K562 (cell line): ENCODE results near the gene ANAPC5. TPM values are rescaled to one million over a fixed set of nuclear protein-coding genes. Genes with fewer than 3 reads are reported as not detected.

Source experiments
- ATF7 ChIP-seq: fragments of 450-650 bp; IDR thresholded peaks from 2 replicates; pipeline ENCODE4 v1.7.1; 2014; ENCODE audit warnings: mild to moderate bottlenecking, moderate library complexity
- CBX5 ChIP-seq: IDR thresholded peaks from 2 replicates; pipeline ENCODE4 v1.6.1; 2014; ENCODE audit warnings: low read depth, borderline replicate concordance
- ELF2 ChIP-seq: fragments of 250-450 bp; sonication (Bioruptor Pico); IDR thresholded peaks from 2 replicates; pipeline ENCODE4 v1.5.0; 2021; ENCODE audit warnings: mild to moderate bottlenecking
- HCFC1 ChIP-seq: IDR thresholded peaks from 2 replicates; pipeline ENCODE4 v1.6.1; 2012; ENCODE audit warnings: low read depth, low read length, improper control_type of control experiment
- HDAC3 ChIP-seq: fragments of 450-650 bp; IDR thresholded peaks from 2 replicates; pipeline ENCODE4 v1.6.1; 2018; ENCODE audit warnings: borderline replicate concordance, mild to moderate bottlenecking, moderate library complexity; ENCODE audit not compliant: partially characterized antibody
- HES1 ChIP-seq: fragments of 450-650 bp; IDR thresholded peaks from 2 replicates; pipeline ENCODE4 v1.6.1; 2016; ENCODE audit warnings: low read depth, mild to moderate bottlenecking, moderate library complexity
- HINFP ChIP-seq: fragments of 450-650 bp; conservative IDR thresholded peaks from 2 replicates; pipeline ENCODE4 v1.6.1; 2016; ENCODE audit warnings: missing genetic modification characterization, low read depth, mild to moderate bottlenecking, control low read depth, missing compliant biosample characterization
- HSF4 ChIP-seq: fragments of 250-450 bp; sonication (Bioruptor Pico); IDR thresholded peaks from 2 replicates; pipeline ENCODE4 v2.1.2; 2022; ENCODE audit warnings: mild to moderate bottlenecking, moderate library complexity, borderline replicate concordance
- KAT7 ChIP-seq: sonication (generic); formaldehyde crosslinking; IDR thresholded peaks from 2 replicates; pipeline ENCODE4 v1.8.0; 2022; ENCODE audit warnings: missing genetic modification reagents, mild to moderate bottlenecking, borderline replicate concordance
- NBN ChIP-seq: fragments of 450-650 bp; IDR thresholded peaks from 2 replicates; pipeline ENCODE4 v1.6.1; 2016; ENCODE audit warnings: low read depth, mild to moderate bottlenecking
- NCOA4 ChIP-seq: fragments of 450-650 bp; IDR thresholded peaks from 2 replicates; pipeline ENCODE4 v1.6.1; 2018; ENCODE audit warnings: mild to moderate bottlenecking; ENCODE audit not compliant: partially characterized antibody
- RB1 ChIP-seq: fragments of 450-650 bp; IDR thresholded peaks from 2 replicates; pipeline ENCODE4 v1.6.1; 2017; ENCODE audit warnings: low read depth, mild to moderate bottlenecking
- RFX7 ChIP-seq: fragments of 250-450 bp; sonication (Bioruptor Pico); IDR thresholded peaks from 2 replicates; pipeline ENCODE4 v1.5.1; 2021; ENCODE audit warnings: mild to moderate bottlenecking
- RHOXF2B ChIP-seq: fragments of 250-450 bp; sonication (Bioruptor Pico); conservative IDR thresholded peaks from 2 replicates; pipeline ENCODE4 v1.5.1; 2021
- SAFB ChIP-seq: fragments of 200-400 bp; formaldehyde crosslinking; IDR thresholded peaks from 2 replicates; pipeline ENCODE4 v1.6.1; 2017; ENCODE audit warnings: low read depth, low read length, borderline replicate concordance
- SMAD2 ChIP-seq: fragments of 150-350 bp; IDR thresholded peaks from 2 replicates; pipeline ENCODE4 v1.6.1; 2014; ENCODE audit warnings: low read depth, mild to moderate bottlenecking, low read length
- SMARCA4 ChIP-seq: fragments of 450-650 bp; IDR thresholded peaks from 2 replicates; pipeline ENCODE4 v1.6.1; 2016
- SOX6 ChIP-seq: fragments of 450-650 bp; IDR thresholded peaks from 2 replicates; pipeline ENCODE4 v1.6.1; 2014; ENCODE audit warnings: mild to moderate bottlenecking
- TRIM24 ChIP-seq, 2 experiments: fragments of 450-650 bp; IDR thresholded peaks; 2 replicates each; pipeline ENCODE4 v1.6.1; 2016
- ZFP91 ChIP-seq: sonication (generic); formaldehyde crosslinking; IDR thresholded peaks from 2 replicates; pipeline ENCODE4 v1.8.0; 2022; ENCODE audit warnings: mild to moderate bottlenecking, missing genetic modification reagents
- ZNF121 ChIP-seq: sonication (generic); formaldehyde crosslinking; conservative IDR thresholded peaks from 2 replicates; pipeline ENCODE4 v1.8.0; 2022; ENCODE audit warnings: missing genetic modification reagents
- ZNF133 ChIP-seq: fragments of 250-450 bp; sonication (Bioruptor Pico); IDR thresholded peaks from 2 replicates; pipeline ENCODE4 v1.4.0; 2020; ENCODE audit warnings: mild to moderate bottlenecking
- ZNF224 ChIP-seq: sonication (generic); formaldehyde crosslinking; IDR thresholded peaks from 2 replicates; pipeline ENCODE4 v1.8.0; 2022; ENCODE audit warnings: mild to moderate bottlenecking, missing genetic modification reagents
- ZNF239 ChIP-seq: fragments of 250-450 bp; sonication (Bioruptor Pico); IDR thresholded peaks from 2 replicates; pipeline ENCODE4 v1.4.0; 2020; ENCODE audit warnings: mild to moderate bottlenecking
- ZNF584 ChIP-seq: fragments of 200-800 bp; sonication (Bioruptor generic); IDR thresholded peaks from 2 replicates; pipeline ENCODE4 v1.6.1; 2016; ENCODE audit warnings: low read depth, mild to moderate bottlenecking, missing genetic modification characterization, missing compliant biosample characterization
- ZNF589 ChIP-seq: fragments of 200-800 bp; sonication (Bioruptor generic); IDR thresholded peaks from 2 replicates; pipeline ENCODE4 v1.6.1; 2016; ENCODE audit warnings: low read depth, missing genetic modification characterization, missing compliant biosample characterization
- polyA plus RNA-seq, 8 experiments: library from polyadenylated mRNA; depleted of rRNA in 4 of 8; stranded (reverse) in 5 of 8; unstranded in 3 of 8; fragments of >200 nt; fragmentation: Nextera tagmentation in 2 of 8; fragmentation: Illumina TruSeq in 1 of 8; extraction: Ambion mirVana in 2 of 8; extraction: Trizol in 1 of 8; gene quantifications; 2 replicates each; pipeline versions ENCODE4 v1.2.1 to v1.2.3, GENCODE V29; 2011 to 2014; ENCODE audit warnings: inconsistent platforms in 1 of 8, missing spikeins in 1 of 8
- total RNA-seq, 7 experiments: library from RNA; depleted of rRNA in 6 of 7; stranded (reverse); fragments of >200 nt in 6 of 7; fragmentation: Illumina TruSeq in 2 of 7; extraction: Trizol in 2 of 7; gene quantifications; 2 replicates each; pipeline versions ENCODE4 v1.2.1 to v1.2.3, GENCODE V29; 2011 to 2021; ENCODE audit warnings: low replicate concordance in 1 of 7

Gene ANAPC5
- total and polyA plus RNA-seq, 9 of the 15 experiments (the other 6 are each of a cell fraction or from before 2014, with no cell fraction given), result 136 to 315 (median 197) TPM

GRCh38 chr12:121325922-121326396, 26.3 kb downstream of the ANAPC5 start (continued):
- TF ChIP-seq ELF2 (CRISPR knock-in tag) (peak; percentile 41; the same call in 1 of the 2 replicates), ZNF224 (CRISPR knock-in tag) (no peak), CBX5 (no peak), NBN (no peak; the same call in 1 of the 2 replicates), HCFC1 (no peak), KAT7 (CRISPR knock-in tag) (no peak), ZNF584 (CRISPR knock-in tag) (peak; percentile 88; the same call in 1 of the 2 replicates), RB1 (no peak), ZNF121 (no peak), SMARCA4 (peak; percentile 66; the same call in 1 of the 2 replicates), SOX6 (peak; percentile 87; the same call in 1 of the 2 replicates), SMAD2 (no peak), RHOXF2B (CRISPR knock-in tag) (0 out of 2 replicates have a peak, but pooled peaks have one; percentile 48), SAFB (no peak), ZNF589 (CRISPR knock-in tag) (peak; percentile 96; the same call in 1 of the 2 replicates), ZFP91 (no peak), RFX7 (CRISPR knock-in tag) (no peak), HINFP (tag) (0 out of 2 replicates have a peak, but pooled peaks have one; percentile 1), HDAC3 (peak; percentile 61), NCOA4 (no peak), ZNF239 (CRISPR knock-in tag) (no peak), ATF7 (peak; percentile 88), ZNF133 (no peak), HSF4 (CRISPR knock-in tag) (no peak; the same call in 1 of the 2 replicates), HES1 (no peak), TRIM24 (IDR thresholded peaks at IDR 0.05) (peak; percentile 76 to 90; a peak in 2 of 4 replicates)
